K562 (cell line): ENCODE measurements around the gene ITSN1. TPM values are rescaled to one million over a fixed set of nuclear protein-coding genes. Genes with fewer than 3 reads are reported as not detected.

Experiments used
- BRD9 ChIP-seq: fragments of 450-650 bp; IDR thresholded peaks from 2 replicates; pipeline ENCODE4 v1.6.1; 2018; ENCODE audit warnings: low read depth; ENCODE audit not compliant: partially characterized antibody
- CBFA2T2 ChIP-seq: fragments of 450-650 bp; conservative IDR thresholded peaks from 2 replicates; pipeline ENCODE4 v1.6.1; 2017; ENCODE audit warnings: mild to moderate bottlenecking
- CBX5 ChIP-seq: IDR thresholded peaks from 2 replicates; pipeline ENCODE4 v1.6.1; 2014; ENCODE audit warnings: low read depth, borderline replicate concordance
- CEBPB ChIP-seq: fragments of 450-650 bp; IDR thresholded peaks from 2 replicates; pipeline ENCODE4 v1.6.1; 2016; ENCODE audit warnings: missing genetic modification characterization, missing compliant biosample characterization
- CEBPG ChIP-seq, 3 experiments: fragments of 200-800 bp in 1 of 3; sonication (Bioruptor generic) in 1 of 3; sonication (generic) in 1 of 3; formaldehyde crosslinking in 1 of 3; IDR thresholded peaks in 2 of 3; conservative IDR thresholded peaks in 1 of 3; 2 replicates each; pipeline versions ENCODE4 v1.6.1 to v1.8.0; 2016 to 2022; ENCODE audit warnings: missing compliant biosample characterization in 2 of 3, missing genetic modification characterization in 2 of 3, mild to moderate bottlenecking in 1 of 3, missing genetic modification reagents in 1 of 3
- ELF2 ChIP-seq: fragments of 250-450 bp; sonication (Bioruptor Pico); IDR thresholded peaks from 2 replicates; pipeline ENCODE4 v1.5.0; 2021; ENCODE audit warnings: mild to moderate bottlenecking
- EP300 ChIP-seq: IDR thresholded peaks from 2 replicates; pipeline ENCODE4 v1.6.1; 2012; ENCODE audit warnings: low read length, improper control_type of control experiment
- GATAD2B ChIP-seq: fragments of 450-650 bp; IDR thresholded peaks from 2 replicates; pipeline ENCODE4 v1.6.1; 2017; ENCODE audit warnings: mild to moderate bottlenecking, borderline replicate concordance
- GMEB1 ChIP-seq: fragments of 250-450 bp; sonication (Bioruptor Pico); IDR thresholded peaks from 2 replicates; pipeline ENCODE4 v1.4.0; 2020; ENCODE audit warnings: mild to moderate bottlenecking
- GTF2E2 ChIP-seq: fragments of 200-800 bp; sonication (Bioruptor generic); IDR thresholded peaks from 2 replicates; pipeline ENCODE4 v1.6.1; 2016; ENCODE audit warnings: missing genetic modification characterization, missing compliant biosample characterization
- HOMEZ ChIP-seq: fragments of 250-450 bp; sonication (Bioruptor Pico); IDR thresholded peaks from 2 replicates; pipeline ENCODE4 v1.4.0; 2020; ENCODE audit warnings: mild to moderate bottlenecking, moderate library complexity
- JUND ChIP-seq, 2 experiments: IDR thresholded peaks; 2 replicates in 1 of 2; 3 replicates in 1 of 2; pipeline ENCODE4 v1.6.1; 2011; ENCODE audit warnings: borderline replicate concordance in 2 of 2, low read depth in 2 of 2, low read length in 2 of 2, improper control_type of control experiment in 1 of 2, missing biosample characterization in 1 of 2, missing genetic modification characterization in 1 of 2, missing genetic modification reagents in 1 of 2
- KDM2B ChIP-seq: fragments of 250-450 bp; sonication (Bioruptor Pico); IDR thresholded peaks from 2 replicates; pipeline ENCODE4 v1.8.0; 2021; ENCODE audit warnings: mild to moderate bottlenecking, moderate library complexity
- MCM2 ChIP-seq: fragments of 450-650 bp; IDR thresholded peaks from 2 replicates; pipeline ENCODE4 v1.6.1; 2017; ENCODE audit warnings: low read depth, mild to moderate bottlenecking
- MTA2 ChIP-seq: fragments of 450-650 bp; IDR thresholded peaks from 2 replicates; pipeline ENCODE4 v1.6.1; 2016; ENCODE audit warnings: low read depth
- NCOA2 ChIP-seq, 2 experiments: fragments of 450-650 bp; IDR thresholded peaks; 2 replicates each; pipeline ENCODE4 v1.6.1; 2018; ENCODE audit warnings: mild to moderate bottlenecking in 2 of 2, moderate library complexity in 1 of 2; ENCODE audit not compliant: partially characterized antibody in 2 of 2
- NR3C1 ChIP-seq: sonication (generic); formaldehyde crosslinking; IDR thresholded peaks from 2 replicates; pipeline ENCODE4 v1.8.1; 2022; ENCODE audit warnings: missing genetic modification reagents
- SP1 ChIP-seq: sonication (generic); formaldehyde crosslinking; IDR thresholded peaks from 2 replicates; pipeline ENCODE4 v1.8.1; 2022; ENCODE audit warnings: mild to moderate bottlenecking, missing genetic modification reagents
- TBL1XR1 ChIP-seq, 2 experiments: IDR thresholded peaks; 2 replicates each; pipeline ENCODE4 v1.6.1; 2012; ENCODE audit warnings: improper control_type of control experiment in 2 of 2, low read length in 2 of 2, mild to moderate bottlenecking in 1 of 2
- TRIM24 ChIP-seq, 2 experiments: fragments of 450-650 bp; IDR thresholded peaks; 2 replicates each; pipeline ENCODE4 v1.6.1; 2016
- ZNF354B ChIP-seq: fragments of 250-450 bp; sonication (Bioruptor Pico); IDR thresholded peaks from 2 replicates; pipeline ENCODE4 v1.4.0; 2020
- ZNF398 ChIP-seq: fragments of 250-450 bp; sonication (Bioruptor Pico); IDR thresholded peaks from 2 replicates; pipeline ENCODE4 v1.8.0; 2021; ENCODE audit warnings: moderate library complexity, mild to moderate bottlenecking, inconsistent platforms
- polyA plus RNA-seq, 8 experiments: library from polyadenylated mRNA; depleted of rRNA in 4 of 8; stranded (reverse) in 5 of 8; unstranded in 3 of 8; fragments of >200 nt; fragmentation: Nextera tagmentation in 2 of 8; fragmentation: Illumina TruSeq in 1 of 8; extraction: Ambion mirVana in 2 of 8; extraction: Trizol in 1 of 8; gene quantifications; 2 replicates each; pipeline versions ENCODE4 v1.2.1 to v1.2.3, GENCODE V29; 2011 to 2014; ENCODE audit warnings: inconsistent platforms in 1 of 8, missing spikeins in 1 of 8
- total RNA-seq, 7 experiments: library from RNA; depleted of rRNA in 6 of 7; stranded (reverse); fragments of >200 nt in 6 of 7; fragmentation: Illumina TruSeq in 2 of 7; extraction: Trizol in 2 of 7; gene quantifications; 2 replicates each; pipeline versions ENCODE4 v1.2.1 to v1.2.3, GENCODE V29; 2011 to 2021; ENCODE audit warnings: low replicate concordance in 1 of 7

The ITSN1 gene
- total and polyA plus RNA-seq, 9 of the 15 experiments (the other 6 are each of a cell fraction or from before 2014, with no cell fraction given), result 1.1 to 12.6 (median 4.8) TPM

GRCh38 chr21:33945652-33946270, 303.5 kb downstream of the ITSN1 start (continued):
- TF ChIP-seq CEBPG (CRISPR knock-in tag; IDR thresholded peaks at IDR 0.05), result no peak
- peak in 1 of 2 experiments; percentile 29; a peak in 1 of 4 replicates for TF ChIP-seq CEBPG (tag; conservative IDR thresholded peaks at IDR 0.05 in 1 of 2, IDR thresholded peaks at IDR 0.05 in 1 of 2)
- no peak for TF ChIP-seq BRD9
- TF ChIP-seq NR3C1 (CRISPR knock-in tag), result no peak
- TF ChIP-seq ZNF354B (CRISPR knock-in tag), result no peak
- TF ChIP-seq JUND (IDR thresholded peaks at IDR 0.05; ENCODE audit: borderline replicate concordance, low read depth, low read length), result peak; percentile 20; the same call in 1 of the 2 replicates
- TF ChIP-seq JUND (tag; IDR thresholded peaks at IDR 0.05; ENCODE audit: borderline replicate concordance, low read depth, low read length), result no peak; the same call in 2 of the 3 replicates
- no peak for TF ChIP-seq GMEB1 (CRISPR knock-in tag)
- no peak for TF ChIP-seq MCM2
- peak; percentile 47 for TF ChIP-seq CBFA2T2
- TF ChIP-seq EP300, result peak; percentile 27; the same call in 1 of the 2 replicates
- TF ChIP-seq TRIM24 (IDR thresholded peaks at IDR 0.05), result no peak
- no peak for TF ChIP-seq SP1 (CRISPR knock-in tag)
- no peak for TF ChIP-seq MTA2
- peak; percentile 70; the same call in 1 of the 2 replicates for TF ChIP-seq GTF2E2 (tag)
- peak in 1 of 2 experiments; percentile 13; a peak in 1 of 4 replicates for TF ChIP-seq TBL1XR1 (IDR thresholded peaks at IDR 0.05; ENCODE audit: low read length in 2 of 2)
- TF ChIP-seq HOMEZ (CRISPR knock-in tag), result no peak
- TF ChIP-seq CEBPB (tag), result peak; percentile 32; the same call in 1 of the 2 replicates
- no peak for TF ChIP-seq CBX5
- TF ChIP-seq GATAD2B, result no peak
- TF ChIP-seq NCOA2 (IDR thresholded peaks at IDR 0.05; ENCODE audit: partially characterized antibody in 2 of 2), result no peak
- TF ChIP-seq ZNF398 (CRISPR knock-in tag), result no peak
- no peak for TF ChIP-seq ELF2 (CRISPR knock-in tag)
- no peak for TF ChIP-seq KDM2B (CRISPR knock-in tag)
